PC-9 (cell line): ENCODE measurements around the gene TCEA2.

ENCODE experiments used
- EZH2 ChIP-seq: fragments of 200-600 bp; sonication (generic); IDR thresholded peaks from 2 replicates; pipeline ENCODE4 v1.8.0; 2017; ENCODE audit warnings: antibody characterized with exemption, low read depth
- TF ChIP-seq, protein P1 (sequence below): fragments of 200-600 bp; sonication (generic); conservative IDR thresholded peaks from 2 replicates; pipeline ENCODE4 v1.6.1; 2017; ENCODE audit warnings: mixed run types, antibody characterized with exemption, mild to moderate bottlenecking, moderate library complexity

DNA sequence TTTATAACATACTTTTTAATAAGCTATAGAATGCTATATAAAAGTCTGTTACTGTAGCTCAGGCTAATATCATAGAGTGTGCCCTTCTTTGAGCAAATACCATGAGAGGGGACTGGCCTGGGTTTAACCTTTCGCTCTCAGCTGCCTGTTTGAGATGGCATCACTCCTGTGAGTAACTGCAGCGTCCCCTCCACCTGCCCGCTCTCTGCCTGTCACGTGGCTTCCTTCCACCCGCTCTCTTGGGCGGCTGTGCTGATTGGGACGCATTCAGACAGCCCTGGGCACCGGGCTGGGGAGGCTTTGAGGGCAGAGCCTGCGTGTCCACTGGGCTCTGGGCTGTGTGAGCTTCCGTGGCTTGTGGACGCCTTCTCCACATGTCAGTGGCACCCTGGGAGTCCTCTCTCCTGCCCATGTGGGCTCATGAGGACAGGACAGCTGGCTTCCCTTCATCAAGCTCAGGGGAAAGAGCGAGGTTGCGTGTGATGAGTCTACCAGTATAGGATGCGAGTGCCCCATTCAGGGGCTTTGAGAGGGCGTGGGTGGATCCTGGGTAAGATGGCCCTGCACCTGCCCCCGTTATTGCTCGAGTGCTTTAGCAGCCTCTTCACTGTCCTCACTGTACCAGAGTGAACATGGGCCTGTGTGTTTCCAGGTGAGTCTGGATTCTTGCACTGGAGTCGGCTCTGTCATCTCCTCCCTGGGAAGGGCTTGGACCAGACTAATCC lies 37.7 kb upstream of the TCEA2 start:
- TF ChIP-seq, protein P1, sequence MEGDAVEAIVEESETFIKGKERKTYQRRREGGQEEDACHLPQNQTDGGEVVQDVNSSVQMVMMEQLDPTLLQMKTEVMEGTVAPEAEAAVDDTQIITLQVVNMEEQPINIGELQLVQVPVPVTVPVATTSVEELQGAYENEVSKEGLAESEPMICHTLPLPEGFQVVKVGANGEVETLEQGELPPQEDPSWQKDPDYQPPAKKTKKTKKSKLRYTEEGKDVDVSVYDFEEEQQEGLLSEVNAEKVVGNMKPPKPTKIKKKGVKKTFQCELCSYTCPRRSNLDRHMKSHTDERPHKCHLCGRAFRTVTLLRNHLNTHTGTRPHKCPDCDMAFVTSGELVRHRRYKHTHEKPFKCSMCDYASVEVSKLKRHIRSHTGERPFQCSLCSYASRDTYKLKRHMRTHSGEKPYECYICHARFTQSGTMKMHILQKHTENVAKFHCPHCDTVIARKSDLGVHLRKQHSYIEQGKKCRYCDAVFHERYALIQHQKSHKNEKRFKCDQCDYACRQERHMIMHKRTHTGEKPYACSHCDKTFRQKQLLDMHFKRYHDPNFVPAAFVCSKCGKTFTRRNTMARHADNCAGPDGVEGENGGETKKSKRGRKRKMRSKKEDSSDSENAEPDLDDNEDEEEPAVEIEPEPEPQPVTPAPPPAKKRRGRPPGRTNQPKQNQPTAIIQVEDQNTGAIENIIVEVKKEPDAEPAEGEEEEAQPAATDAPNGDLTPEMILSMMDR, result no peak
- no peak for TF ChIP-seq EZH2
